ENCODE data around the gene ARHGAP6.
"Not testable (repeated sequence)": the region's sequence is repeated elsewhere in the genome, so short reads cannot be mapped to it uniquely, and the experiment has no call there.

ARHGAP6 gene

DNA sequence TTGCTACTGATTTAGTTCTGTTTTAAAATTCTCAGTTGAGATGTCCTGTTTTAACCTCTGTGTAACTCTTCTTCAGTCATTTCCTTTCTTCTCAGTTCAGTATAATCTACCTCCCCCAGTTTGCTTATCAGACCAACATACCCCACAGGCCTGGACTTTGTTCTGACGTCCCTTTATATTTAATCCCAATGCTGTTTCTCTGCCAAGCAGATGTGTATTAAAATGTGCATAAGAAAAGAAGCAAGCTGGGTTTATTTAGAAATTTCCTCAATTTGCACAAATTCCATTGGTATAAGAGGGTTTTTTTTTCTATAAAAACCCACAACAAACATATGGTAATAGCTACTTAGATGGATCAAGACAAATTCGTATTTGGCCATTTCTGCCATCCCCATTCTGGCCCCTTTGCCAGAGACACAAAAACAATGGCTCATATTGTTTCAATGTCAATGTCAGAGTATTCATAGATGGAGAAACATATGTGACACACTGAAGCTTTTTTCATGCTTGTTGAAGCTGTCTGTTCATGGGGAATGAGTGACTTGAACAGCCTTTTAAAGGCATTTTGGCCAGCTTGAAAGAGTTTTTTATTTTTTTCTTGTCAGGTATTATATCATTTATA, 530.0 kb downstream of the ARHGAP6 start:
- H3K4me3 ChIP-seq (ENCODE audit: low read depth in 1 of 2, low read length in 2 of 2): no peak overlapping the region
- no peaks in the 10 kb centered on the region for H3K36me3 ChIP-seq (ENCODE audit: control insufficient read depth in 1 of 2, insufficient read depth in 2 of 2, low read length in 2 of 2)
- no peaks in the 10 kb centered on the region for H3K9me3 ChIP-seq (ENCODE audit: control insufficient read depth in 1 of 2, low read length in 2 of 2)
- no peaks in the 10 kb centered on the region for H3K27me3 ChIP-seq (ENCODE audit: control insufficient read depth in 1 of 2, insufficient read depth in 2 of 2, low read length in 2 of 2)
- H3K9ac ChIP-seq (ENCODE audit: low read depth in 1 of 2, low read length in 2 of 2): no peak overlapping the region
- no peak overlapping the region for H3K27ac ChIP-seq (ENCODE audit: low read depth, low read length)
- peaks cover under 1 to 3% of the 10 kb centered on the region in 2 donors for H3K4me1 ChIP-seq (ENCODE audit: control insufficient read depth in 1 of 2, insufficient read depth in 2 of 2, low read length in 2 of 2)

DNA sequence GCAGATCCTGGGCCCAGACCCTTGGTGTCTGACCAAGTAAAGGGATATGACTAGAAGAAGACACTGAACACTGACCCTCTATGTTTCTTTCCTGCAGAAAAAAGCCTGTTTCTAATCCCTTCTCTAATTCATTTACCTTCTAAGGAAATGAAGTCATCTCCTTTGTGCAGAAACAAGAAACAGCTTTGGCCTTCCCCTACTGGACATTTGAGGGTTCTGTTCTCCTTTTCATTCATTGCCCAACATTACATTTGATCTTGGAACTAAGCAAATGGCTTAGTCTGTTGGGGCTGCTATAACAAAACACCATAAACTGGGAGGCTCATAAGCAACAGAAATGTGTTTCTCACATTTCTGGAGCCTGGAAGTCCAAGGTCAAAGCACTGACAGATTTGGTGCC, 534.6 kb downstream of the ARHGAP6 start:
- H3K27ac ChIP-seq (ENCODE audit: low read depth, low read length): no peak overlapping the region
- no peaks in the 10 kb centered on the region for H3K27me3 ChIP-seq (ENCODE audit: control insufficient read depth in 1 of 2, insufficient read depth in 2 of 2, low read length in 2 of 2)
- peaks cover 7 to 10% of the 10 kb centered on the region in 2 donors for H3K4me1 ChIP-seq (ENCODE audit: control insufficient read depth in 1 of 2, insufficient read depth in 2 of 2, low read length in 2 of 2)
- H3K9ac ChIP-seq (ENCODE audit: low read depth in 1 of 2, low read length in 2 of 2): no peak overlapping the region
- H3K36me3 ChIP-seq (ENCODE audit: control insufficient read depth in 1 of 2, insufficient read depth in 2 of 2, low read length in 2 of 2): no peaks in the 10 kb centered on the region
- no peaks in the 10 kb centered on the region for H3K9me3 ChIP-seq (ENCODE audit: control insufficient read depth in 1 of 2, low read length in 2 of 2)
- no peak overlapping the region for H3K4me3 ChIP-seq (ENCODE audit: low read depth in 1 of 2, low read length in 2 of 2)

DNA sequence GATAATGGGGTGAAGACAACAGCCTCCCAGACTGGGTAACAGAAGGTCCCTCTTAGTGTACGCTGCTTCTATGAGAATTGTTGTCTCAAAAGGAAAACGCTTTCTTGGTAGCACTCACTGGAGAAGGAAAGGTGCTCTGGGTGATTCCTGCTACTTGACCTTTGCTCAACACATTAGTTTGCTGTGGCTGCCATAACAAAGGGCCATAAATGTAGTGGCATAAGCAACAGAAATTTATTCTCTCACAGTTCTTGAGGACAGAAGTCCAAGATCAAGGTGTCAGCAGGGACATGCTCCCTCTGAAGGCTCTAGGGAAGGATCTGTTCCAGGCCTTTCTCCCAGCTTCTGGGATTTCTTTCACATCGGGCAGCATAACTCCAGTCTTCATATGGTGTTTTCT, 535.6 kb downstream of the ARHGAP6 start:
- no peaks in the 10 kb centered on the region for H3K36me3 ChIP-seq (ENCODE audit: control insufficient read depth in 1 of 2, insufficient read depth in 2 of 2, low read length in 2 of 2)
- H3K4me1 ChIP-seq (ENCODE audit: control insufficient read depth in 1 of 2, insufficient read depth in 2 of 2, low read length in 2 of 2): peaks cover 7 to 10% of the 10 kb centered on the region in 2 donors
- no peak overlapping the region for H3K9ac ChIP-seq (ENCODE audit: low read depth in 1 of 2, low read length in 2 of 2)
- H3K4me3 ChIP-seq (ENCODE audit: low read depth in 1 of 2, low read length in 2 of 2): no peak overlapping the region
- H3K27me3 ChIP-seq (ENCODE audit: control insufficient read depth in 1 of 2, insufficient read depth in 2 of 2, low read length in 2 of 2): no peaks in the 10 kb centered on the region
- H3K27ac ChIP-seq (ENCODE audit: low read depth, low read length): no peak overlapping the region
- H3K9me3 ChIP-seq (ENCODE audit: control insufficient read depth in 1 of 2, low read length in 2 of 2): no peaks in the 10 kb centered on the region

DNA sequence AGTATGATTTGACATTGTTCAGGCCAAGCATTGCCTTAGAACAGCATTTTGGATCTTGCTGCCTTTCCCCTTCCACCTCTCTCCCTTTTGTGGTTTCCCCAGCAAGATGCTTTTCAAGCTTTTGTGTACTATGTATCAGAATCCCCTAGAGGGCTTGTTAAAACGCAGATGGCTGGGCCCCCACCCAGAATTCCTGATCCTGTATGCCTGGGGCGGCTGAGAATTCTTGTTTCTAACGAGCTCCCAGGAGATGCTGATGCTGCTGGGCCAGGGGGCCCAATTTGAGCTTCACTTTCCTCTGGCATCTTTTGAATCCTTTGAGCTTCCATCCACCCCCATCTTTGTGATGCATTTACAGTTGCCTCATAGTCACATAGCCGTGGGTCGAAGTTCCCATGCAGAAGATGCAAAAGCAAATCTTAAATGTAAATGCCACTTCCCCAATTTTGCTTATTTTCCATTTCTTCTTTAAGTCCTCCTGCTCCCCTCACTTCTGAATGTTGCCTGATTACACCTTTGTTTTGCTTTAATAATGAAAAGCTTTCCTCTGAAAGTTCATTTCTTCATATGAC, 536.1 kb downstream of the ARHGAP6 start:
- no peaks in the 10 kb centered on the region for H3K9me3 ChIP-seq (ENCODE audit: control insufficient read depth in 1 of 2, low read length in 2 of 2)
- H3K9ac ChIP-seq (ENCODE audit: low read depth in 1 of 2, low read length in 2 of 2): no peak overlapping the region
- H3K36me3 ChIP-seq (ENCODE audit: control insufficient read depth in 1 of 2, insufficient read depth in 2 of 2, low read length in 2 of 2): no peaks in the 10 kb centered on the region
- H3K4me3 ChIP-seq (ENCODE audit: low read depth in 1 of 2, low read length in 2 of 2): no peak overlapping the region
- no peaks in the 10 kb centered on the region for H3K27me3 ChIP-seq (ENCODE audit: control insufficient read depth in 1 of 2, insufficient read depth in 2 of 2, low read length in 2 of 2)
- peaks cover 10% of the 10 kb centered on the region in 2 donors for H3K4me1 ChIP-seq (ENCODE audit: control insufficient read depth in 1 of 2, insufficient read depth in 2 of 2, low read length in 2 of 2)
- H3K27ac ChIP-seq (ENCODE audit: low read depth, low read length): no peak overlapping the region

DNA sequence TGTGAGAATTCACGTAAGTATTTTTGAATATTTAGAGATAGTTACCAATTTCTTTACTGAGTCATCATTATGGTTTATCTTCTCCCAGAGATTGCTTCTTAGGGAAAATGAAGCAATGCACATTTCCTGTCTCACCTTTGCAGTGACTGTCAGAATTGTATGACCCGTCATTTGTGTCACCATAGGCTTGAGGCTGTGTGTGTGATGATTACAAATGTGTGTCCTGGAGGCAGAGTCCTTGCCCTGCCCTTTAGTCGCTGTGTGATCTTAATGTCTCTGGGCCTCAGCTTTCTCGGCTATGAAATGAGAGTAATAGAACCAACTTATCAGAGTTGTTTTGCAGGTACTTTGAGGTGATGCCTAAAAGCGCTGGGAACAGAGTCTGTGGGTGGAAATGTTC, 540.7 kb downstream of the ARHGAP6 start:
- Histone ChIP-seq H3K9me3 (ENCODE audit: control insufficient read depth in 1 of 2, low read length in 2 of 2) (no peaks in the 10 kb centered on the region), H3K4me3 (ENCODE audit: low read depth in 1 of 2, low read length in 2 of 2) (no peak overlapping the region), H3K4me1 (ENCODE audit: control insufficient read depth in 1 of 2, insufficient read depth in 2 of 2, low read length in 2 of 2) (peaks cover 3 to 5% of the 10 kb centered on the region in 2 donors), H3K27me3 (ENCODE audit: control insufficient read depth in 1 of 2, insufficient read depth in 2 of 2, low read length in 2 of 2) (no peaks in the 10 kb centered on the region), H3K27ac (ENCODE audit: low read depth, low read length) (no peak overlapping the region), H3K9ac (ENCODE audit: low read depth in 1 of 2, low read length in 2 of 2) (no peak overlapping the region), H3K36me3 (ENCODE audit: control insufficient read depth in 1 of 2, insufficient read depth in 2 of 2, low read length in 2 of 2) (peaks cover 21% of the 10 kb centered on the region in 2 donors)

DNA sequence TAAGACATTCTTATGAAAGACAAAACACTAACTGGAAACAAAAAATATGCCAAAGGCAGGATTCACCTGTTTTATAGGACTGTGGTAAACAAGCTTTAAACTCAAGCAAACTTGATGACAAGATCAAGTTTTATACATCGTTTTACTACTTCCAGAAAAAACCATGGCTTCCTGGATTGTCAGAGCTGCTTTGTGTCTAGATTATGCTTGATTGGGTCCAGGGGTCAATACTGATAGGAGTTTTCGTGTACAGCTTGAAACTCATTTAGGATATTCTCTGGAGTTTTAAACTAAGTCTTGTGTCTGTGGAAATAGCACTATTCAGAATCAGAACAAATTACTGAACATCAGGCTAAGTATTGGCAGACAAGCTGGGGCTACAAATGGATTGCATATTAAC, 541.6 kb downstream of the ARHGAP6 start:
- peaks cover 27 to 30% of the 10 kb centered on the region in 2 donors for H3K36me3 ChIP-seq (ENCODE audit: control insufficient read depth in 1 of 2, insufficient read depth in 2 of 2, low read length in 2 of 2)
- H3K27me3 ChIP-seq (ENCODE audit: control insufficient read depth in 1 of 2, insufficient read depth in 2 of 2, low read length in 2 of 2): no peaks in the 10 kb centered on the region
- no peak overlapping the region for H3K27ac ChIP-seq (ENCODE audit: low read depth, low read length)
- H3K4me3 ChIP-seq (ENCODE audit: low read depth in 1 of 2, low read length in 2 of 2): no peak overlapping the region
- peaks cover 0 to 3% of the 10 kb centered on the region in 2 donors for H3K4me1 ChIP-seq (ENCODE audit: control insufficient read depth in 1 of 2, insufficient read depth in 2 of 2, low read length in 2 of 2)
- no peaks in the 10 kb centered on the region for H3K9me3 ChIP-seq (ENCODE audit: control insufficient read depth in 1 of 2, low read length in 2 of 2)
- no peak overlapping the region for H3K9ac ChIP-seq (ENCODE audit: low read depth in 1 of 2, low read length in 2 of 2)

DNA sequence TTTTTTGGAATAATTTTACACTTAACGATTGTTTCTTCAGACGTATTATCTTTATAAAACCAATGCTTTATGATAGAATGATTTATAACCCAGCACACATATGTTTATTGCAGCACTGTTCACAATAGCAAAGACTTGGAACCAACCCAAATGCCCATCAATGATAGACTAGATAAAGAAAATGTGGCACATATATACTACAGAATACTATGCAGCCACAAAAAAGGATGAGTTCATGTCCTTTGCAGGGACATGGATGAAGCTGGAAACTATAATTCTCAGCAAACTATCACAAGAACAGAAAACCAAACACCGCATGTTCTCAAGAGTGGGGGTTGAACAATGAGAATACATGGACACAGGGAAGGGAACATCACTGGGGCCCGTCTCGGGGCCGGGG, 542.6 kb downstream of the ARHGAP6 start:
- peaks cover 37 to 40% of the 10 kb centered on the region in 2 donors for H3K36me3 ChIP-seq (ENCODE audit: control insufficient read depth in 1 of 2, insufficient read depth in 2 of 2, low read length in 2 of 2)
- not testable (repeated sequence) for H3K27me3 ChIP-seq (ENCODE audit: control insufficient read depth in 1 of 2, insufficient read depth in 2 of 2, low read length in 2 of 2); H3K4me3 ChIP-seq (ENCODE audit: low read depth in 1 of 2, low read length in 2 of 2); H3K9ac ChIP-seq (ENCODE audit: low read depth in 1 of 2, low read length in 2 of 2); H3K27ac ChIP-seq (ENCODE audit: low read depth, low read length); H3K4me1 ChIP-seq (ENCODE audit: control insufficient read depth in 1 of 2, insufficient read depth in 2 of 2, low read length in 2 of 2); H3K9me3 ChIP-seq (ENCODE audit: control insufficient read depth in 1 of 2, low read length in 2 of 2)

DNA sequence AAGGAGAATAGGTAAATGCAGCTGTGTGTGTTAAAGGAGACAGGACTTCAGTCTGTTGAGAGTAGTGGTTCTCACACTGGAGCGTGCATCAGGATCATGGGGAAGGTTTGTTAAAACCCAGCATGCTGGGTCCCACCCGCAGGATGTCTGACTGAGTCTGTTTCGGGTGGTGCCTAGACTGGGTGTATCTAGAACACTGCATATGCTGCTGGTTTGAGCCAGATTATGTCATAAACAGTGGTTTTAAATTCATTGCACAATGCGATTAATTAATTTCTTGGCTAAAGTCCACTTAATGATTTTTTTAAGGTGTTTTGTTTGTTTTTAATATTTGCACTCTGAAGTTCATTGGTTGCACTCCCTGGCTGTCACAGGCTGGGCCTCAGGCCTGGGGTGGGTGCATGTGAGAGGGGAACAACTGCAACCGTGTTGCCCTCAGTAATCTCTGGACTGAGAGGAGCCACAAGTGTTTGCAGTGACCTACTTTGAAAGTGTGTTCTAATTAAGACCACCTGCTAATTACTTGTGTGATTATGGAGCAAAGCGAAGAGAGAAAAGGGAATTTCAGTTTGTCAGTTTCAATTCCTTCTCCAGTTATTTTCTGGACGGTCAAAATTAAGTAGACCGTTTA, 546.3 kb downstream of the ARHGAP6 start:
- Histone ChIP-seq H3K27me3 (ENCODE audit: control insufficient read depth in 1 of 2, insufficient read depth in 2 of 2, low read length in 2 of 2) (no peaks in the 10 kb centered on the region), H3K9ac (ENCODE audit: low read depth in 1 of 2, low read length in 2 of 2) (no peak overlapping the region), H3K27ac (ENCODE audit: low read depth, low read length) (no peak overlapping the region), H3K4me3 (ENCODE audit: low read depth in 1 of 2, low read length in 2 of 2) (no peak overlapping the region), H3K4me1 (ENCODE audit: control insufficient read depth in 1 of 2, insufficient read depth in 2 of 2, low read length in 2 of 2) (no peaks in the 10 kb centered on the region), H3K9me3 (ENCODE audit: control insufficient read depth in 1 of 2, low read length in 2 of 2) (no peaks in the 10 kb centered on the region), H3K36me3 (ENCODE audit: control insufficient read depth in 1 of 2, insufficient read depth in 2 of 2, low read length in 2 of 2) (peaks cover 66 to 75% of the 10 kb centered on the region in 2 donors)

DNA sequence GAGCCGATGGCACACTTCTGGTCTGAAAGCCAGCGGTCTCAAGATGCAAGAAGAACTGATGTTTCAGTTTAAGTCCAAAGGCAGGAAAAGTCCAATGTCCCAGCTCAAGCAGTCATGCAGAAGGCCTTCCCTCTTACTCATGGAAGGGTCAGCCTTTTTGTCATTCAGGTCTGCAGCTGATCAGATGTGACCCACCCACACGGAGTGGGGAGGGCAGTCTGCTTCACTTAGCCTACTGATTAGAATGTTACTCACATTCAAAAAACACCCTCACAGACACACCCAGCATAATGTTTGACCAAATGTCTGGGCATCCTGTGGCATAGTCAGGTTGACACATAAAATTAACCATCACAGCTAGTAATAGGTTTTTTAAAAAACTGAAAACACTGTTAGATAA, 548.0 kb downstream of the ARHGAP6 start:
- H3K36me3 ChIP-seq (ENCODE audit: control insufficient read depth in 1 of 2, insufficient read depth in 2 of 2, low read length in 2 of 2): peaks cover 66 to 80% of the 10 kb centered on the region in 2 donors
- H3K9me3 ChIP-seq (ENCODE audit: control insufficient read depth in 1 of 2, low read length in 2 of 2): no peaks in the 10 kb centered on the region
- H3K27ac ChIP-seq (ENCODE audit: low read depth, low read length): no peak overlapping the region
- no peaks in the 10 kb centered on the region for H3K27me3 ChIP-seq (ENCODE audit: control insufficient read depth in 1 of 2, insufficient read depth in 2 of 2, low read length in 2 of 2)
- peaks cover 4 to 12% of the 10 kb centered on the region in 2 donors for H3K4me1 ChIP-seq (ENCODE audit: control insufficient read depth in 1 of 2, insufficient read depth in 2 of 2, low read length in 2 of 2)
- H3K9ac ChIP-seq (ENCODE audit: low read depth in 1 of 2, low read length in 2 of 2): no peak overlapping the region
- H3K4me3 ChIP-seq (ENCODE audit: low read depth in 1 of 2, low read length in 2 of 2): no peak overlapping the region

DNA sequence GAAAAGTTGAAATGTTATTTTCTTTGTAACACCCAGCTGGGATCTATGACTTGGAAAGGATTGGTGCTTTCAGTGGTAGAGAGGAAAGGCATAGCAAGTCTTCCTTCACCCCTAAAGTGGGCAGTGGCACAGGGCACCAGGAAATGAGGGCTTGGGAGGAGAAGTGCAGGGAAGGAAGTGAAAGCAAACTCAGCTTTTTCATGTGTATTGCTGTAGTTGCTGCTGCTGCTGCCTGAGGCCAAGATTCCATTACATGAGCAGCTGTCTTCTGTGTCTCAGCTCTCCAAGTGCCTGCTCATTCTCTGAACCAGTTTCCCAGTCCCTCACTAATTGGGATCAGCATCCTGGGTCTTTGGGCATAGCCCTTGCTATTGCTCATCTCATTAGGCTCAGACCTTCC, 552.0 kb downstream of the ARHGAP6 start:
- H3K4me3 ChIP-seq (ENCODE audit: low read depth in 1 of 2, low read length in 2 of 2): peak overlapping the region in 1 of 2 donors; percentile 28
- H3K9ac ChIP-seq (ENCODE audit: low read depth in 1 of 2, low read length in 2 of 2): no peak overlapping the region
- H3K9me3 ChIP-seq (ENCODE audit: control insufficient read depth in 1 of 2, low read length in 2 of 2): no peaks in the 10 kb centered on the region
- H3K27me3 ChIP-seq (ENCODE audit: control insufficient read depth in 1 of 2, insufficient read depth in 2 of 2, low read length in 2 of 2): no peaks in the 10 kb centered on the region
- H3K4me1 ChIP-seq (ENCODE audit: control insufficient read depth in 1 of 2, insufficient read depth in 2 of 2, low read length in 2 of 2): peaks cover 14 to 17% of the 10 kb centered on the region in 2 donors
- no peak overlapping the region for H3K27ac ChIP-seq (ENCODE audit: low read depth, low read length)
- peaks cover 35 to 47% of the 10 kb centered on the region in 2 donors for H3K36me3 ChIP-seq (ENCODE audit: control insufficient read depth in 1 of 2, insufficient read depth in 2 of 2, low read length in 2 of 2)
